ENCODE results near the gene PPP4R4. TPM values are rescaled to one million over a fixed set of nuclear protein-coding genes. Genes with fewer than 3 reads are reported as not detected.

PPP4R4 gene
- total RNA-seq, 6 experiments from 2014 or later = 0.05 to 0.14 TPM; not detected in 4

GRCh38 chr14:94320243-94320642 lies 146.1 kb downstream of the PPP4R4 start:
- H3K4me1 Mint-ChIP-seq (ENCODE audit: low read depth) = no peaks in the 10 kb centered on the region
- peaks cover 3% of the 10 kb centered on the region; the same call in 1 of the 2 replicates for H3K9me3 Mint-ChIP-seq

GRCh38 chr14:94321421-94322271 lies 147.5 kb downstream of the PPP4R4 start:
- TF ChIP-seq CTCF (IDR thresholded peaks at IDR 0.05) = no peak
- no peak overlapping the region for H3K27ac Mint-ChIP-seq
- peaks cover 6% of the 10 kb centered on the region for H3K27me3 Mint-ChIP-seq (ENCODE audit: insufficient read depth)
- H3K36me3 Mint-ChIP-seq (ENCODE audit: low read depth) = no peaks in the 10 kb centered on the region
- H3K9me3 Mint-ChIP-seq = peaks cover 2% of the 10 kb centered on the region
- H3K4me1 Mint-ChIP-seq (ENCODE audit: low read depth) = no peaks in the 10 kb centered on the region
- no peak overlapping the region for H3K4me3 Mint-ChIP-seq
- no peak for DNase-seq

More at GRCh38 chr14:94320243-94320642, 146.1 kb downstream of the PPP4R4 start:
- H3K4me3 Mint-ChIP-seq = no peak overlapping the region
- no peak overlapping the region for H3K27ac Mint-ChIP-seq
- DNase-seq = no peak
- H3K36me3 Mint-ChIP-seq (ENCODE audit: low read depth) = no peaks in the 10 kb centered on the region
- no peak for TF ChIP-seq CTCF (IDR thresholded peaks at IDR 0.05)
- H3K27me3 Mint-ChIP-seq (ENCODE audit: insufficient read depth) = peaks cover 6% of the 10 kb centered on the region

DNA sequence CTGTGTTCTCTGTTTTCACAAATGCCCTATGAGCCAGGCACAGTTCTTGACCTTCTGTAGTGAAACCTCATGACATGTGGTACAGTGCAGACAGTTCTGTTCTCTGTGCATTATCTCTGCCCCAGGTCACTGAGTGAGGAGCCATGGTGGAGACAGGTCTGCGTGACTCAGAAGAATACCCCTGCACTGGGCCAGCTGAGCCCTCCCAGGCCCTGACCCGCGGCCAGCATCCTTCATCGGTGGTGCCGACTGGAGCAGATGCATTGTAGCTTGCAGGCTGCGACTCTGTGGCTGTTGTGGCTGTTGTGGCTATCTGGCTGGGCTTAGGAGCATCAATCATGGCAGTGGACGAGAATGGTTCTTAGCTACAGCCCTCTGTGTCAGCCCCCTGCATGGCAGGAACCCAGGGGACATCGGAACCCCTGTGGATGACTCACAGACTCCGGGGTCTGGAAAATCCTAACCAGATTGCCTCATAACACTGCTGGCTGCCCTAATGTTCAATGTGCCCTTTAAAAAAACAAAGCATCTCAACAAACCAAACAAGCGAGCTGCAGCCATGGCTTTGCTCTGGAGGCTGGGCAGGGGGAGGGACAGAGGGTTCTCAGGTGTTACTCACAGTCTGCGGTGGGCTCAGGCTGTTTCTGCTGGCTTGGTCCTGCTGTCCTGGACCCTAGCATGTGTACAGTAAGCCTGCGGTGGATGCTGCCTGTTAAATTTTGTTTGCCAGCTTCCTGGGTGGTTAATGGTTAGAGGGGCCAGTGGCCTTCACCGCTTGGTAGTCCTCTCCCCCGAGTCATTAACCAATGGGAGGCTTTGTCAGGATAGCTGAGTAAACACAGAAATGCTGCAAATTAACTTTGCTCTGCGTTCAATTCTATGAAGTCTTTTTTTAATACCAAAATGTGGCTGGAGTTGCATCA lies 148.8 kb downstream of the PPP4R4 start, which contains the start of gene SERPINA6:
TSS of gene SERPINA6 (minus strand) at position 689 of the 923 bp plus-strand sequence. CDS start 8,688 bp downstream, outside the sequence.
- no peak for TF ChIP-seq CTCF (IDR thresholded peaks at IDR 0.05)
- H3K27ac Mint-ChIP-seq = no peak within 1 kb of the TSS
- DNase-seq = no peak
- no peaks in the 10 kb centered on the region for H3K36me3 Mint-ChIP-seq (ENCODE audit: low read depth)
- no peaks in the 10 kb centered on the region for H3K4me1 Mint-ChIP-seq (ENCODE audit: low read depth)
- peaks cover 6% of the 10 kb centered on the region for H3K27me3 Mint-ChIP-seq (ENCODE audit: insufficient read depth)
- H3K4me3 Mint-ChIP-seq = no peak within 1 kb of the TSS
- peaks cover 4% of the 10 kb centered on the region for H3K9me3 Mint-ChIP-seq

GRCh38 chr14:94328196-94328595 lies 154.1 kb downstream of the PPP4R4 start:
- Mint-ChIP-seq H3K27ac (no peak overlapping the region), H3K36me3 (ENCODE audit: low read depth) (no peaks in the 10 kb centered on the region; the same call in 1 of the 2 replicates), H3K9me3 (peaks cover 9% of the 10 kb centered on the region; the same call in 1 of the 2 replicates), H3K4me3 (no peak overlapping the region), H3K27me3 (ENCODE audit: insufficient read depth) (no peaks in the 10 kb centered on the region; the same call in 1 of the 2 replicates), H3K4me1 (ENCODE audit: low read depth) (no peaks in the 10 kb centered on the region)
- no peak for TF ChIP-seq CTCF (IDR thresholded peaks at IDR 0.05)
- DNase-seq = no peak

Other genes starting within 250 kb of the PPP4R4 start
- gene FAM181A, start 247.0 kb upstream of the PPP4R4 start, total RNA-seq (2021; fragmentation: NEBNext Ultra II Directional; extraction: Animal tissue kit (Norgen Biotek cat#: 25700)) = not detected
- gene ASB2, start 197.8 kb upstream of the PPP4R4 start, total RNA-seq (2021; fragmentation: NEBNext Ultra II Directional; extraction: Animal tissue kit (Norgen Biotek cat#: 25700)) = not detected
- not detected for gene CCDC197, start 177.0 kb upstream of the PPP4R4 start, total RNA-seq (2021; fragmentation: NEBNext Ultra II Directional; extraction: Animal tissue kit (Norgen Biotek cat#: 25700))
- gene OTUB2, start 148.0 kb upstream of the PPP4R4 start, total RNA-seq (2021; fragmentation: NEBNext Ultra II Directional; extraction: Animal tissue kit (Norgen Biotek cat#: 25700)) = 1 to 10 TPM in 4 of 6 experiments, under 1 TPM in 2; 0.77 to 1.8 (median 1.2) TPM
- gene DDX24, start 93.1 kb upstream of the PPP4R4 start, total RNA-seq (2021; fragmentation: NEBNext Ultra II Directional; extraction: Animal tissue kit (Norgen Biotek cat#: 25700)) = 100 to 1,000 TPM; 167 to 191 (median 187) TPM
- 10 to 100 TPM; 22.3 to 28.2 (median 23.7) TPM for gene IFI27L1, start 93.0 kb upstream of the PPP4R4 start, total RNA-seq (2021; fragmentation: NEBNext Ultra II Directional; extraction: Animal tissue kit (Norgen Biotek cat#: 25700))
- under 1 TPM in 2 of 6 experiments, not detected in 4; 0.29 to 0.46 TPM for gene IFI27, start 63.6 kb upstream of the PPP4R4 start, total RNA-seq (2021; fragmentation: NEBNext Ultra II Directional; extraction: Animal tissue kit (Norgen Biotek cat#: 25700))
- gene IFI27L2, start 44.7 kb upstream of the PPP4R4 start, total RNA-seq (2021; fragmentation: NEBNext Ultra II Directional; extraction: Animal tissue kit (Norgen Biotek cat#: 25700)) = 100 to 1,000 TPM; 150 to 180 (median 171) TPM
- not detected for gene SERPINA10, start 118.9 kb downstream of the PPP4R4 start, total RNA-seq (2021; fragmentation: NEBNext Ultra II Directional; extraction: Animal tissue kit (Norgen Biotek cat#: 25700))
- not detected for gene SERPINA6, start 149.0 kb downstream of the PPP4R4 start, total RNA-seq (2021; fragmentation: NEBNext Ultra II Directional; extraction: Animal tissue kit (Norgen Biotek cat#: 25700))
- not detected for gene SERPINA2, start 192.4 kb downstream of the PPP4R4 start, total RNA-seq (2021; fragmentation: NEBNext Ultra II Directional; extraction: Animal tissue kit (Norgen Biotek cat#: 25700))
- gene SERPINA1, start 214.3 kb downstream of the PPP4R4 start, total RNA-seq (2021; fragmentation: NEBNext Ultra II Directional; extraction: Animal tissue kit (Norgen Biotek cat#: 25700)) = under 1 TPM in 3 of 6 experiments, not detected in 3; 0.07 to 0.40 (median 0.17) TPM